Measurements from ENCODE around the gene NTNG1.
"Not testable (repeated sequence)": the region's sequence is repeated elsewhere in the genome, so short reads cannot be mapped to it uniquely, and the experiment has no call there.

The NTNG1 gene

GRCh38 chr1:107140703-107141490 is at the start of gene NTNG1:
NTNG1 (plus strand) TSS chr1:107141039.
- TF ChIP-seq CTCF (IDR thresholded peaks at IDR 0.05; ENCODE audit: insufficient read depth, low read length, missing control alignments), result no peak
- ChIA-PET CTCF (interaction anchor here (1.0 to 2.5 kb wide), 7 partner anchors 10 to 148 kb away, joined by 3 to 10 read pairs (median 4); no protein-coding TSS in a partner anchor), POLR2A (no interaction called here)
- H3K4me3 ChIP-seq (ENCODE audit: low read depth, low read length), result peak within 1 kb of the TSS; percentile 62
- no peak for DNase-seq (ENCODE audit: low read depth, low spot score)

GRCh38 chr1:107091418-107091817 is 49.4 kb upstream of the NTNG1 start:
- no peak overlapping the region for H3K4me3 ChIP-seq (ENCODE audit: low read depth, low read length)
- CTCF ChIA-PET, result no interaction called here
- no peak for DNase-seq (ENCODE audit: low read depth, low spot score)
- TF ChIP-seq CTCF (IDR thresholded peaks at IDR 0.05; ENCODE audit: insufficient read depth, low read length, missing control alignments), result no peak
- POLR2A ChIA-PET, result no interaction called here

- POLR2A ChIA-PET; DNase-seq (ENCODE audit: low read depth, low spot score); H3K4me3 ChIP-seq (ENCODE audit: low read depth, low read length); CTCF ChIA-PET: not testable (repeated sequence)
Measured at GRCh38 chr1:107093395-107093794, 47.4 kb upstream of the NTNG1 start.

GRCh38 chr1:107095647-107096046 is 45.2 kb upstream of the NTNG1 start:
- no peak overlapping the region for H3K4me3 ChIP-seq (ENCODE audit: low read depth, low read length)
- TF ChIP-seq CTCF (IDR thresholded peaks at IDR 0.05; ENCODE audit: insufficient read depth, low read length, missing control alignments), result no peak
- DNase-seq (ENCODE audit: low read depth, low spot score), result no peak
- ChIA-PET CTCF (no interaction called here), POLR2A (no interaction called here)

- POLR2A ChIA-PET, result no interaction called here
- CTCF ChIA-PET, result no interaction called here
- DNase-seq (ENCODE audit: low read depth, low spot score), result no peak
- H3K4me3 ChIP-seq (ENCODE audit: low read depth, low read length), result no peak overlapping the region
- no peak for TF ChIP-seq CTCF (IDR thresholded peaks at IDR 0.05; ENCODE audit: insufficient read depth, low read length, missing control alignments)
Measured at GRCh38 chr1:107096690-107097089, 44.1 kb upstream of the NTNG1 start.

GRCh38 chr1:107098961-107099360 is 41.9 kb upstream of the NTNG1 start:
- no peak for TF ChIP-seq CTCF (IDR thresholded peaks at IDR 0.05; ENCODE audit: insufficient read depth, low read length, missing control alignments)
- CTCF ChIA-PET, result interaction anchor here (0.6 kb wide), 1 partner anchor 282 kb away, joined by 3 read pairs; no protein-coding TSS in a partner anchor

More at GRCh38 chr1:107098961-107099360, 41.9 kb upstream of the NTNG1 start:
- POLR2A ChIA-PET, result no interaction called here
- H3K4me3 ChIP-seq (ENCODE audit: low read depth, low read length), result no peak overlapping the region
- DNase-seq (ENCODE audit: low read depth, low spot score), result no peak

All from AG04449 (cell line).